ENCODE results near the gene ETV4.
"Not testable (repeated sequence)": the region's sequence is repeated elsewhere in the genome, so short reads cannot be mapped to it uniquely, and the experiment has no call there.

ETV4 gene

DNA sequence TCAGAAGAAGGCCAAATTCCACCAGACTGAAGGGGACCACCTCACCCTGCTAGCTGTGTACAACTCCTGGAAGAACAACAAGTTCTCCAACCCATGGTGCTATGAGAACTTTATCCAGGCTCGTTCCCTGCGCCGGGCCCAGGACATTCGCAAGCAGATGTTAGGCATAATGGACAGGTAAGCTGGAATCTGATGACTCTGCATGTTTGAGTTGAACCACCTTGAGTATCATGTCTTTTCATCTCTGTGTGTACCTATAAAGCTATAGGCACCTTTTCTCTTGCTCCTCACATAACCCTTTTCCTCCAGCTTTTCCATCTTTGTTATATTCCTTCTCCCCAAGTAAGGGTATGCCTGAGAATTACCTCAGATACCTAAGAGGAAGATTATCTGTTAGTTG is 24.8 kb downstream of the ETV4 start:
- Histone ChIP-seq H3K27me3 (ENCODE audit: low read length) (no peaks in the 10 kb centered on the region), H3K9me3 (ENCODE audit: insufficient read depth, low read length) (no peaks in the 10 kb centered on the region), H4K20me1 (ENCODE audit: low read depth, low read length) (no peaks in the 10 kb centered on the region), H3K79me2 (ENCODE audit: insufficient read depth, low read length) (no peaks in the 10 kb centered on the region), H2AFZ (ENCODE audit: low read depth, low read length, severe bottlenecking) (no peak overlapping the region), H3K36me3 (ENCODE audit: low read length) (peaks cover 10% of the 10 kb centered on the region), H3K4me3 (ENCODE audit: insufficient read depth, low read length, poor library complexity, severe bottlenecking) (no peak overlapping the region), H3K27ac (ENCODE audit: low read depth, low read length) (no peak overlapping the region), H3K9me2 (replicated peaks; ENCODE audit: insufficient read depth, low read length) (no peaks in the 10 kb centered on the region), H3F3A (ENCODE audit: insufficient read depth) (no peaks in the 10 kb centered on the region), H3K9ac (ENCODE audit: low read length) (no peak overlapping the region), H3K4me2 (ENCODE audit: low read depth, low read length, poor library complexity, severe bottlenecking) (no peak overlapping the region)
- TF ChIP-seq, protein P1, sequence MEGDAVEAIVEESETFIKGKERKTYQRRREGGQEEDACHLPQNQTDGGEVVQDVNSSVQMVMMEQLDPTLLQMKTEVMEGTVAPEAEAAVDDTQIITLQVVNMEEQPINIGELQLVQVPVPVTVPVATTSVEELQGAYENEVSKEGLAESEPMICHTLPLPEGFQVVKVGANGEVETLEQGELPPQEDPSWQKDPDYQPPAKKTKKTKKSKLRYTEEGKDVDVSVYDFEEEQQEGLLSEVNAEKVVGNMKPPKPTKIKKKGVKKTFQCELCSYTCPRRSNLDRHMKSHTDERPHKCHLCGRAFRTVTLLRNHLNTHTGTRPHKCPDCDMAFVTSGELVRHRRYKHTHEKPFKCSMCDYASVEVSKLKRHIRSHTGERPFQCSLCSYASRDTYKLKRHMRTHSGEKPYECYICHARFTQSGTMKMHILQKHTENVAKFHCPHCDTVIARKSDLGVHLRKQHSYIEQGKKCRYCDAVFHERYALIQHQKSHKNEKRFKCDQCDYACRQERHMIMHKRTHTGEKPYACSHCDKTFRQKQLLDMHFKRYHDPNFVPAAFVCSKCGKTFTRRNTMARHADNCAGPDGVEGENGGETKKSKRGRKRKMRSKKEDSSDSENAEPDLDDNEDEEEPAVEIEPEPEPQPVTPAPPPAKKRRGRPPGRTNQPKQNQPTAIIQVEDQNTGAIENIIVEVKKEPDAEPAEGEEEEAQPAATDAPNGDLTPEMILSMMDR (IDR thresholded peaks at IDR 0.05; ENCODE audit: insufficient read depth, low read length, poor library complexity, severe bottlenecking) = no peak
- TF ChIP-seq EZH2phosphoT487 (conservative IDR thresholded peaks at IDR 0.05; ENCODE audit: low read length) = no peak

DNA sequence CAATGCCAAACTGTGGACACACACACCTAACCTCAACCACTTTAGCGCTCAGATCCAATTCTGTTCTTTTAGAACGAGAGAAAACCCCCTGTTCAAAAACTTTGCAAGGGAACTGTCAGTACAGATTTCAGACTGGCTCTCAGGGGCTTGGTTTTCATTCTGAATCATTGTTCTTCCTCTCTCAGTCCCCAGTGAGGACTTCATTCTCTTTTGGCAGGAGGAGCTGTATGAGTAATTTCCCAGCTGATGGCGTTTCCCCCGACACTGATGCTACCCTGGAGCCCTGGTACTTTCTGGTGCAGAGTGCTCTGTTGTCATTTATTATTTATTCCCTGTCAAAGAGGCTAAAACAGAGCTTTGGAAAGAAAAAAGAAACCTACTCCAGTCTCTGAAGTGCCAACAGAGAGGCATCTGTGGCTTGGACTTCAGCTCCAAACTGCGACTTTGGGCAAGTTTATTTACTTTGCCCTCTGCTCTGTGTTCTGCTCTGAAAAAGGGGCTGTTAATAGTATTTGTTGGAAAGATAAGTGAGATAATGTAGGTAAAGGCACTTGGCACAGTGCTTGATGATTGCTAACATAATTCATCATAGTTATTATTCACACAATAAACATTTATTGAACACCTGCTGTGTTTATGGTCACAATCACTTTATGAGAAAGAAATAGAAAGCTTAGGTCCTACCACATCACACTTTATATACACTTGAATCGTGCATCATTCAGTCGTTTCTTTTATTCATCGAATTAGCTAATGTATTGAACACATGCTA is 28.3 kb downstream of the ETV4 start:
- Histone ChIP-seq H3K4me3 (ENCODE audit: insufficient read depth, low read length, poor library complexity, severe bottlenecking) (no peak overlapping the region), H3K79me2 (ENCODE audit: insufficient read depth, low read length) (no peaks in the 10 kb centered on the region), H2AFZ (ENCODE audit: low read depth, low read length, severe bottlenecking) (no peak overlapping the region), H3K9me3 (ENCODE audit: insufficient read depth, low read length) (no peaks in the 10 kb centered on the region), H3K9ac (ENCODE audit: low read length) (no peak overlapping the region), H3K4me2 (ENCODE audit: low read depth, low read length, poor library complexity, severe bottlenecking) (no peak overlapping the region), H3K36me3 (ENCODE audit: low read length) (peaks cover 21% of the 10 kb centered on the region), H3K27ac (ENCODE audit: low read depth, low read length) (no peak overlapping the region), H3K27me3 (ENCODE audit: low read length) (no peaks in the 10 kb centered on the region), H3K9me2 (replicated peaks; ENCODE audit: insufficient read depth, low read length) (no peaks in the 10 kb centered on the region), H4K20me1 (ENCODE audit: low read depth, low read length) (no peaks in the 10 kb centered on the region), H3F3A (ENCODE audit: insufficient read depth) (no peaks in the 10 kb centered on the region)
- no peak for TF ChIP-seq EZH2phosphoT487 (conservative IDR thresholded peaks at IDR 0.05; ENCODE audit: low read length)
- TF ChIP-seq, protein P1 (IDR thresholded peaks at IDR 0.05; ENCODE audit: insufficient read depth, low read length, poor library complexity, severe bottlenecking) = no peak

DNA sequence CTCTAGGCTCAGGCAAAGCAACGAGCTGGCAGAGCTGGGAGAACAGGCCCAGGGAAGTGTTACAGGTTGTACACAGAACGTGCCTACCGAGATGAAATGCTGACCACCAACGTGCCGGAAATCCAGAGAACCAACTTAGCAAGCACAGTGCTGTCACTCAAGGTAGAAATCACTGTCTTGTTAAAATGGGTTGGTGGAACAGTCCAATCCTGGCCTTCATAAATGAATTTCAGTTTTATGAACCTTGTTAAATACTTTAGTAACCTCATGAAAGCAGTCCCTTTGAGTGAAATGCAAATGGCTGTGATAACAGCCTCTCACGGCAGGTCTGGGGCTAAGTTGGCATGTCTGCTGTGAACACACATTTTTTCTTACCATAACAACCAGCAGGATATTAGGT is 29.0 kb downstream of the ETV4 start:
- Histone ChIP-seq H3K4me3 (ENCODE audit: insufficient read depth, low read length, poor library complexity, severe bottlenecking) (no peak overlapping the region), H3K9ac (ENCODE audit: low read length) (no peak overlapping the region), H3K27ac (ENCODE audit: low read depth, low read length) (no peak overlapping the region)

DNA sequence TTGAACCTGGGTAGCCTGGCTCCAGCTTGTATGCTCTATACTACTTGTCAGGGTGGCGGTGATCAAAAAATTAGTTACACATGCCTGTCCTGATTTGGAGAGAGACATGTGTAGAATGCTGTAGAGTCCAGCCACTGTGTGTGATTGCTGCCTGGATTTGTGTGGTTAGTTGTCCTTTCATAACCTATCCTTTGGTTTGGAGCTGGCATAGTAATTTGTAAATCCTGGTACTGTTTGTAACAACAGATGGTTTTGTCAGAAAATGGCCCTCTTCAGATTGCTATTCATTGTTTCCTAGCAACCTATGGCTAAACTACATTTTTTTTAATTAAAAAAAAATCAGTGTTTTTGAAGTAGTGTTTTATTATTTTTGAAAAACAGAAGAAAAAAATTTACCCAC is 30.5 kb downstream of the ETV4 start:
- no peak overlapping the region for H2AFZ ChIP-seq (ENCODE audit: low read depth, low read length, severe bottlenecking)
- no peak overlapping the region for H3K4me3 ChIP-seq (ENCODE audit: insufficient read depth, low read length, poor library complexity, severe bottlenecking)
- TF ChIP-seq EZH2phosphoT487 (conservative IDR thresholded peaks at IDR 0.05; ENCODE audit: low read length) = no peak
- TF ChIP-seq, protein P1 (IDR thresholded peaks at IDR 0.05; ENCODE audit: insufficient read depth, low read length, poor library complexity, severe bottlenecking) = no peak
- H3K4me2 ChIP-seq (ENCODE audit: low read depth, low read length, poor library complexity, severe bottlenecking) = no peak overlapping the region
- H3K9me2 ChIP-seq (replicated peaks; ENCODE audit: insufficient read depth, low read length) = no peaks in the 10 kb centered on the region
- H3K9ac ChIP-seq (ENCODE audit: low read length) = no peak overlapping the region
- H4K20me1 ChIP-seq (ENCODE audit: low read depth, low read length) = no peaks in the 10 kb centered on the region
- H3K27me3 ChIP-seq (ENCODE audit: low read length) = no peaks in the 10 kb centered on the region
- no peak overlapping the region for H3K27ac ChIP-seq (ENCODE audit: low read depth, low read length)
- no peaks in the 10 kb centered on the region for H3F3A ChIP-seq (ENCODE audit: insufficient read depth)
- H3K9me3 ChIP-seq (ENCODE audit: insufficient read depth, low read length) = no peaks in the 10 kb centered on the region
- peaks cover 15% of the 10 kb centered on the region; the same call in 1 of the 2 replicates for H3K36me3 ChIP-seq (ENCODE audit: low read length)
- H3K79me2 ChIP-seq (ENCODE audit: insufficient read depth, low read length) = no peaks in the 10 kb centered on the region

More for the DNA sequence above, 29.0 kb downstream of the ETV4 start:
- H2AFZ ChIP-seq (ENCODE audit: low read depth, low read length, severe bottlenecking) = no peak overlapping the region
- no peaks in the 10 kb centered on the region for H3K79me2 ChIP-seq (ENCODE audit: insufficient read depth, low read length)
- no peaks in the 10 kb centered on the region for H3K9me3 ChIP-seq (ENCODE audit: insufficient read depth, low read length)
- H4K20me1 ChIP-seq (ENCODE audit: low read depth, low read length) = no peaks in the 10 kb centered on the region
- H3K36me3 ChIP-seq (ENCODE audit: low read length) = peaks cover 21% of the 10 kb centered on the region
- no peaks in the 10 kb centered on the region for H3K9me2 ChIP-seq (replicated peaks; ENCODE audit: insufficient read depth, low read length)
- no peak for TF ChIP-seq EZH2phosphoT487 (conservative IDR thresholded peaks at IDR 0.05; ENCODE audit: low read length)
- H3F3A ChIP-seq (ENCODE audit: insufficient read depth) = no peaks in the 10 kb centered on the region
- H3K4me2 ChIP-seq (ENCODE audit: low read depth, low read length, poor library complexity, severe bottlenecking) = no peak overlapping the region
- H3K27me3 ChIP-seq (ENCODE audit: low read length) = no peaks in the 10 kb centered on the region

DNA sequence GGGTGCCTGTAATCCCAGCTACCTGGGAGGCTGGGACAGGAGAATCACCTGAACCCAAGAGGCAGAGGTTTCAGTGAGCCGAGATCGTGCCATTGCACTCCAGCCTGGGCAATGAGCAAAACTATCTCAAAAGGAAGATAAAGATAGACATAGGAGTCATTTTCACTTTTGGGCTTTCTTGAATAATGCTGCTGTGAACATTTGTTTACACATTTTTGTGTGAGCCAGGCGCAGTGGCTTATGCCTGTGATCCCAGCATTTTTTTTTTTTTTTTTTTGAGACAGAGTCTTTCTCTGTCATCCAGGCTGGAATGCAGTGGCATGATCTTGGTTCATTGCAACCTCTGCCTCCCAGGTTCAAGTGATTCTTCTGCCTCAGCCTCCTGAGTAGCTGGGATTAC is 34.9 kb downstream of the ETV4 start:
- H3K4me2 ChIP-seq (ENCODE audit: low read depth, low read length, poor library complexity, severe bottlenecking); H3K27ac ChIP-seq (ENCODE audit: low read depth, low read length); H3K79me2 ChIP-seq (ENCODE audit: insufficient read depth, low read length); H3F3A ChIP-seq (ENCODE audit: insufficient read depth); H3K27me3 ChIP-seq (ENCODE audit: low read length); H2AFZ ChIP-seq (ENCODE audit: low read depth, low read length, severe bottlenecking); H3K9me3 ChIP-seq (ENCODE audit: insufficient read depth, low read length); H3K4me3 ChIP-seq (ENCODE audit: insufficient read depth, low read length, poor library complexity, severe bottlenecking); H4K20me1 ChIP-seq (ENCODE audit: low read depth, low read length); H3K9ac ChIP-seq (ENCODE audit: low read length); H3K9me2 ChIP-seq (replicated peaks; ENCODE audit: insufficient read depth, low read length): not testable (repeated sequence)
- H3K36me3 ChIP-seq (ENCODE audit: low read length) = peaks cover 20% of the 10 kb centered on the region; the same call in 1 of the 2 replicates

All from SU-DHL-6 (cell line).